Glutamatergic neuron (in vitro differentiated cells): Measurements from ENCODE around the gene ASIC4. TPM values are rescaled to one million over a fixed set of nuclear protein-coding genes. Genes with fewer than 3 reads are reported as not detected.

Experiments
- DNase-seq: peaks from one replicate; pipeline ENCODE4 v3.0.0; 2022
- H3K27ac Mint-ChIP-seq: one replicate; pipeline ENCODE4 v1.8.0; 2020; ENCODE audit warnings: mild to moderate bottlenecking, mixed read lengths, inconsistent platforms; ENCODE audit not compliant: unreplicated experiment
- H3K27me3 Mint-ChIP-seq: one replicate; pipeline ENCODE4 v1.8.0; 2020; ENCODE audit warnings: mild to moderate bottlenecking, moderate library complexity, mixed read lengths, inconsistent platforms; ENCODE audit not compliant: unreplicated experiment
- H3K36me3 Mint-ChIP-seq: one replicate; pipeline ENCODE4 v1.8.0; 2020; ENCODE audit warnings: mild to moderate bottlenecking, mixed read lengths, inconsistent platforms; ENCODE audit not compliant: unreplicated experiment
- H3K4me1 Mint-ChIP-seq: one replicate; pipeline ENCODE4 v1.8.0; 2020; ENCODE audit warnings: mild to moderate bottlenecking, low read depth, mixed read lengths, inconsistent platforms; ENCODE audit not compliant: unreplicated experiment
- H3K4me3 Mint-ChIP-seq: one replicate; pipeline ENCODE4 v1.8.0; 2020; ENCODE audit warnings: mild to moderate bottlenecking, mixed read lengths, inconsistent platforms; ENCODE audit not compliant: unreplicated experiment
- H3K9me3 Mint-ChIP-seq: one replicate; pipeline ENCODE4 v1.8.0; 2020; ENCODE audit warnings: mild to moderate bottlenecking, moderate library complexity, mixed read lengths, inconsistent platforms; ENCODE audit not compliant: unreplicated experiment
- CTCF ChIP-seq: fragments of 200-600 bp; sonication (generic); IDR thresholded peaks from one replicate; pipeline ENCODE4 v1.5.0; 2021; ENCODE audit not compliant: partially characterized antibody, unreplicated experiment
- total RNA-seq: library from RNA; stranded (reverse); fragmentation: NEBNext Ultra II Directional; extraction: Animal tissue kit (Norgen Biotek cat#: 25700); gene quantifications from one replicate; pipeline ENCODE4 v1.2.1, GENCODE V29; 2021; ENCODE audit not compliant: unreplicated experiment

ASIC4 gene
- total RNA-seq, 1 donor from 2014 or later = 5.4 TPM

DNA sequence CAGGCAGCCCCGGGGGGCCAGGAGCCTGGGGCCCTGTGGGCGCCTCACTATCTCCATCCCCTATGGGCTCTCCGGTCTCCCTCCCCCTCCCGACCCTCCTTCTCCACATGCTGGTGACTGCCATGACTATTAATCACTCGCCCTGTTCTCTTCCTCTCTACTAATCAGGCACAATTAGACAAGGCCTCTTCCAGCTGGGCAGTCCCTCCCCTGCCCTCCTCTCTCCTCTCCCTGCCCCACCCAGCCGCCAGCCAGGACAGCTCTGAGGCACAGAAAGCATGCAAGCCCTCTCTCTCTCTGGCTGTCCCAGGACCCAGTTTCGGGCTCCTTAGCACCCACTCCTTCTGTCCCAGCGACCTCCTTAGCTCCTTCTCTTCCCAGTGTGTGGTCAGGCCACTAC, 5.8 kb downstream of the ASIC4 start:
- Mint-ChIP-seq H3K4me1 (peaks cover 50% of the 10 kb centered on the region), H3K4me3 (no peak overlapping the region), H3K36me3 (no peaks in the 10 kb centered on the region), H3K9me3 (peaks cover 2% of the 10 kb centered on the region), H3K27me3 (peaks cover 13% of the 10 kb centered on the region), H3K27ac (peak overlapping the region; percentile 28)
- no peak for DNase-seq
- TF ChIP-seq CTCF = no peak

- H3K4me1 Mint-ChIP-seq = peaks cover 55% of the 10 kb centered on the region
- H3K9me3 Mint-ChIP-seq = peaks cover 3% of the 10 kb centered on the region
- peak; percentile 76 for DNase-seq
- peak; percentile 65 for TF ChIP-seq CTCF
- peak overlapping the region; percentile 56 for H3K27ac Mint-ChIP-seq
- H3K27me3 Mint-ChIP-seq = peaks cover 8% of the 10 kb centered on the region
- H3K36me3 Mint-ChIP-seq = no peaks in the 10 kb centered on the region
- peak overlapping the region; percentile 52 for H3K4me3 Mint-ChIP-seq
These were observed 7.0 kb downstream of the ASIC4 start for GRCh38 chr2:219521066-219521880.

- peak; percentile 79 for DNase-seq
- TF ChIP-seq CTCF = no peak
- Mint-ChIP-seq H3K4me1 (peaks cover 54% of the 10 kb centered on the region), H3K4me3 (peak overlapping the region; percentile 40), H3K27me3 (peaks cover 10% of the 10 kb centered on the region), H3K36me3 (no peaks in the 10 kb centered on the region), H3K27ac (peak overlapping the region; percentile 56), H3K9me3 (peaks cover 5% of the 10 kb centered on the region)
These were observed 8.1 kb downstream of the ASIC4 start for GRCh38 chr2:219522111-219523030.

DNA sequence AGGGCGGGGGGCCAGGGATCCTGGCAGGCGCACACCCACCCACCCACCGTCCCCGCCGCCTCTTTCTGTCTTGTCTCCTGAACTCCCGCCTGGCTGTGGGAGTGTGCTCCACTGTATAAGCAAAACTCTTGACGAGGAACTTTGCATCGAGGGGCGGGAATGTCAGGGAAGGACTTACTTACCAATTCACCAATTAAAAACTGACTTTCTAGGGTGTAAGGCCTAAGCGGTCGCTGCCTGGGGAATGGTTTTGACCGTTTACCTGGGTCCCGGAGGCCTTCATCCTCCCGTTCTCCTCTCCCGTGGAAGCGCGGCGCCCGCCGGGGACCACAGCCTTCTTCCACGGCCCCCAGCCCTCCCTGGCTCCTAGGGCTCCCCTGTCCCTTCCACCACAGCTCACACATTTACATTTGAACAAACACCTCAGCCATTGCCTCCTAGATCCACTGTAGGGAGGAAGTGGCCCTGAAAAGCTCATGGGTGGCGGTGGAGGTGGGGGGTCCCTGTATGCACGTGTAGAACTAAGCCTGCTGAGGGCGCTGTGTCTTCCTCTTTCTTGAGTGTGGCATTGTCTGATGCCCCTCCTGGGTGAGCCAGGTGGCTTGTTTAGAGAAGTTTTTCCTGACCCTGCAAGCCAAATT, 8.9 kb downstream of the ASIC4 start:
- peak; percentile 19 for TF ChIP-seq CTCF
- Mint-ChIP-seq H3K27ac (no peak overlapping the region), H3K9me3 (peaks cover 5% of the 10 kb centered on the region), H3K36me3 (no peaks in the 10 kb centered on the region), H3K4me3 (peak overlapping the region; percentile 30), H3K27me3 (peaks cover 10% of the 10 kb centered on the region), H3K4me1 (peaks cover 46% of the 10 kb centered on the region)
- no peak for DNase-seq
